HK-2 (cell line): Measurements from ENCODE around the gene RNU1-3.
"Not testable (repeated sequence)": the region's sequence is repeated elsewhere in the genome, so short reads cannot be mapped to it uniquely, and the experiment has no call there.

Experiments used
- DNase-seq: peaks from one replicate; pipeline ENCODE4 v3.0.0-alpha.2; 2018; ENCODE audit not compliant: unreplicated experiment

The RNU1-3 gene

DNA sequence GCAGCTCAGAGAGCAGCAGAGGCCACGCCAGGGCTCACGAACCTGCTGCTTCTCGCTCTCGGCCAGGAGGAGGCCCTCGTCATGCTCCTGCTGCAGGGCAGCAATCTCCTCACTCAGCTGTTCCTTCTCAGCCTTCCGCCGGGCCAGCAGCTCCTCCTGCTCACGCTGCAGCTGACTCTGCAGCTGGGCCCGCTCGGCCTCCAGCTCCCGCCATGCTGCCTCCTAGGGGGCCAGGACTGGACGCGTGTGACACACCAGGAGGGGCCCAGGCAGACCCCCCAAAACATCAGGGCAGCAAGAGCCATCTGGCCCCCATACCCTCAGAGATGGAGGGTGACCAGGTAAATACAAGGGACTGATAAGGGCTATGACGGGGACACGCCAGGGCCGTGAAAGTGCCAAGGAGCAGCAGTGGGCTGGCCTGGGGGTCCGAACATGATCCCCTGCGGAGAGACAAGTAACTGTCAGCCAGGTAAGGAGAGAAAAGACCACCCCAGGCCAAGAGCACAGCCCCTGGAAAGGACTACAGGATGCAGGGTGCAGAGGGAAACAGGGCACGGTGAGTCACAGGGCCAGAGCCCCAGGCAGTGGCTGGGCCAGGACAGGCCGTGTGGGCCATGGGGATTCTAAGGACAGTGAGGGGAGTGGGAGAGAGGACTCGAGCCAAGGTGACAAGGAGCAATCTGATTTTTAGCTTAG is 46.8 kb downstream of the RNU1-3 start:
- DNase-seq: not testable (repeated sequence)

DNA sequence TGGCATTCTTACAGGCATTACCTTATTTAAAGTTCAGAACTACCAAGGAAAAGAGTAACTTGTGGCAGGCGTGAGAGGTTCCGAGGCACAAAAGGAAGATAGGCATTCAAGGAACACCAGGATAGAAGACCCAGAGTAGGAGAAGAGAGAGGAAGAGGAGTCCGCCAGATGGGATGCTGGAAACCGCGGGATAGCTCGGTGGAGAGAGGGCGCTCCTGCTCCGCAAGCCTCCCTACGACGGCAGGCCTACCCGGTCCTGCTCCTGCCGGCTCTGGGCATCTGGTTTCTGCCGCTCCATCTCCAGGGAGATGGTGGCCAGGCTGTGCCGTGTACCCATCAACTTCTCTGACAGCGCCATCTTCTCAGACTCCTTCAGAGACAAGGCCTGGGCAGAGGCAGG is 48.0 kb downstream of the RNU1-3 start:
- DNase-seq: no peak

DNA sequence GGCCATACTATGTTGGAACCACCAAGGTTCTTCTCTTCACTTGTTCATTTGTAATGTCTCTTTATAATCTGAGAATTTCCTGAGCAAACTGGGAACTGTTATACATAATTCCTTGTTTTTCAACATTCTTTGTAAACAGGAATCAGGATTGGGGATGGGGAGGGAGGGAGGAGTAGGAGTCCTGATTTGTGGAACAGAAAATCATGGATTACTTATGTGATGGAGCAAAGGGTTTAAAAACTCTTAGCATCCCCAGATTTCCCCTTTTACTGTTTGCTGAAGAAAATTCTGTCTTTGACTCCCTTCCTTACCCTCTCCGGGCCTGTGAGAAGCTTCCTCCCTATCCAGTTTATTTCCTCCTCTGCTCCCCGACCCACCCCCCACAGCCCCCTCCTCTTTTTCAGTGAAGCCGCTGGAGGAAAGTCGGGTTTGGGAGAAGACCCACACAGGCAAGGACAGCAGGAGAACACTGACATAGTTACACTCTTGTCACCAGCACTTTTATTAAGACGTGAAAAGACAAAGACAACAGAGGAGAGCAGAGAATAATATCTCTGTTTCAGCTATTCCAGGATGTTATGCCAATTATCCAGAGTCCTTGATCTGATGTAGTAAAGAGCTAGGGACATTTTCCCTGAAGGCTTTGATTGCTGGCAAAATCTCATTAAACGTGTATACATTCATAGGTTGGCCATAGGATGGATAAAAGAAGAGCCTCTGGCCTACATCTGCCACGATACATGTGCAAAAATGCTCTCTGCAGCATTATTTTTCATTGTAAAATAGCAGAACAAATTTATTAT is 48.8 kb downstream of the RNU1-3 start:
- DNase-seq: no peak

DNA sequence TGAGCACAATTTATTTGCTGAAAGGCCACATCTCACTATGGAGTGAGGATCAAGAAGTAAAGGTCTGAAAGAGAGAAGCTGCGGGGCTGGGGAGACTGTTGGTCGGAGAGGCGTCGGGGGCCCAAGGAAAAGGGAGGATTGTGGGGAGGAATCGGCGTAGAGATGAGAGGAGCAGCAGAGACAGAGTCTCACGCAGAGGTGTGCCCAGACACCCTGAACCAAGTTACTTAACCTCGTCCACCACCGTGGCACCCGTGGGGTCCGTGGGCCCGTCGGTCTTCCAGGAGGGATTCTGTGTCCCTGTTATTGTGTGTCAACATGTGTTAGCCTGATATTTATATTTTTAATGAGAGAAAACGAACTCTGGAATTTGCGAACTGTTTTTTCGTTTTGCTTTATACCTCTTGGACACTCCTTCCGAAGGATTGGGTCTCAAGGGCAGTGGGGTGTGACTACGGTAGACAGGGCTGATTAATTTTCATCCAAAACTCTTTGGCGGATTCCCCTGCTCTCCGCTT is 49.6 kb downstream of the RNU1-3 start:
- no peak for DNase-seq
